Measurements from ENCODE around the gene PCBP4. TPM values are rescaled to one million over a fixed set of nuclear protein-coding genes. Genes with fewer than 3 reads are reported as not detected.

The PCBP4 gene
- polyA plus RNA-seq, 1 donor (not counting 4 experiments of a cell fraction or from before 2014, with no cell fraction given), result 25.2 TPM

- TF ChIP-seq EZH2 (IDR thresholded peaks at IDR 0.05; ENCODE audit: low read length), result no peak
- TF ChIP-seq CTCF (optimal IDR thresholded peaks at IDR 0.05 in 1 of 3, IDR thresholded peaks at IDR 0.05 in 1 of 3, conservative IDR thresholded peaks at IDR 0.05 in 1 of 3; ENCODE audit: extremely low read depth in 1 of 3, insufficient read depth in 2 of 3, low read length in 3 of 3), result peak; percentile 96 to 100 (median 97)
- FAIRE-seq, result peak; percentile 93
- Histone ChIP-seq H3K79me2 (ENCODE audit: control insufficient read depth, insufficient read depth, low read length) (peaks cover 30% of the 10 kb centered on the region), H3K27ac (ENCODE audit: control insufficient read depth, insufficient read depth, low read length) (peak within 1 kb of the TSS; percentile 74), H3K4me1 (ENCODE audit: control insufficient read depth, extremely low read depth, insufficient read depth, low read length) (peaks cover 22% of the 10 kb centered on the region), H2AFZ (ENCODE audit: control insufficient read depth, low read length) (peak within 1 kb of the TSS; percentile 92), H3K4me3 (ENCODE audit: control insufficient read depth in 2 of 3, extremely low read depth in 1 of 3, insufficient read depth in 2 of 3, low read depth in 1 of 3, low read length in 3 of 3) (peak within 1 kb of the TSS; percentile 91 to 97 (median 94)), H3K9ac (ENCODE audit: control insufficient read depth, extremely low read depth, insufficient read depth, low read length) (peak within 1 kb of the TSS; percentile 88), H4K20me1 (ENCODE audit: control insufficient read depth, extremely low read depth, insufficient read depth, low read length) (peaks cover 2% of the 10 kb centered on the region), H3K9me3 (ENCODE audit: control insufficient read depth, low read depth, low read length) (no peaks in the 10 kb centered on the region), H3K9me1 (ENCODE audit: control insufficient read depth, extremely low read depth, insufficient read depth, low read length) (peaks cover 2% of the 10 kb centered on the region), H3K27me3 (ENCODE audit: control insufficient read depth, extremely low read depth, insufficient read depth, low read length) (no peaks in the 10 kb centered on the region), H3K4me2 (ENCODE audit: control insufficient read depth, extremely low read depth, insufficient read depth, low read depth, low read length) (peak within 1 kb of the TSS; percentile 97), H3K36me3 (ENCODE audit: control insufficient read depth in 2 of 2, extremely low read depth in 1 of 2, insufficient read depth in 2 of 2, low read length in 2 of 2) (peaks cover 16 to 18% of the 10 kb centered on the region in 2 experiments)
- DNase-seq (ENCODE audit: low read depth, low spot score), result peak; percentile 99
- dilution Hi-C loops (cut with MboI; ENCODE audit: extremely low pct_ligation_motif_present, low sequenced_read_pairs), result no loop called here
These were observed 25.3 kb downstream of the PCBP4 start, which contains the start of the genes PARP3 and RRP9 for GRCh38 chr3:51941798-51942602. PARP3 (plus strand) TSS chr3:51942363; CDS start chr3:51943356, 993 bp downstream. RRP9 (minus strand) TSS chr3:51941904; CDS start chr3:51941867, 37 bp downstream.

- Histone ChIP-seq H3K4me2 (ENCODE audit: control insufficient read depth, extremely low read depth, insufficient read depth, low read depth, low read length) (peak overlapping the region; percentile 97), H3K27me3 (ENCODE audit: control insufficient read depth, extremely low read depth, insufficient read depth, low read length) (no peaks in the 10 kb centered on the region), H3K9me3 (ENCODE audit: control insufficient read depth, low read depth, low read length) (no peaks in the 10 kb centered on the region), H3K9ac (ENCODE audit: control insufficient read depth, extremely low read depth, insufficient read depth, low read length) (peak overlapping the region; percentile 88), H2AFZ (ENCODE audit: control insufficient read depth, low read length) (peak overlapping the region; percentile 23), H3K36me3 (ENCODE audit: control insufficient read depth in 2 of 2, extremely low read depth in 1 of 2, insufficient read depth in 2 of 2, low read length in 2 of 2) (peaks cover 21% of the 10 kb centered on the region in 2 experiments), H3K27ac (ENCODE audit: control insufficient read depth, insufficient read depth, low read length) (peak overlapping the region; percentile 66), H3K79me2 (ENCODE audit: control insufficient read depth, insufficient read depth, low read length) (peaks cover 30% of the 10 kb centered on the region), H3K4me1 (ENCODE audit: control insufficient read depth, extremely low read depth, insufficient read depth, low read length) (peaks cover 22% of the 10 kb centered on the region), H3K9me1 (ENCODE audit: control insufficient read depth, extremely low read depth, insufficient read depth, low read length) (peaks cover 2% of the 10 kb centered on the region), H3K4me3 (ENCODE audit: control insufficient read depth in 2 of 3, extremely low read depth in 1 of 3, insufficient read depth in 2 of 3, low read depth in 1 of 3, low read length in 3 of 3) (peak overlapping the region; percentile 91 to 97 (median 94)), H4K20me1 (ENCODE audit: control insufficient read depth, extremely low read depth, insufficient read depth, low read length) (peaks cover 2% of the 10 kb centered on the region)
- DNase-seq (ENCODE audit: low read depth, low spot score), result no peak
- FAIRE-seq, result no peak
- TF ChIP-seq EZH2 (IDR thresholded peaks at IDR 0.05; ENCODE audit: low read length) (no peak), CTCF (optimal IDR thresholded peaks at IDR 0.05 in 1 of 3, IDR thresholded peaks at IDR 0.05 in 1 of 3, conservative IDR thresholded peaks at IDR 0.05 in 1 of 3; ENCODE audit: extremely low read depth in 1 of 3, insufficient read depth in 2 of 3, low read length in 3 of 3) (no peak)
- dilution Hi-C loops (cut with MboI; ENCODE audit: extremely low pct_ligation_motif_present, low sequenced_read_pairs), result no loop called here
These were observed 25.8 kb downstream of the PCBP4 start for GRCh38 chr3:51941463-51941797.

All from keratinocyte (primary cell).